Suprapubic skin (tissue), 4 donors: ENCODE data around the gene COX20.

Experiments
- EP300 ChIP-seq: sonication (generic); formaldehyde crosslinking; IDR thresholded peaks from one replicate; pipeline ENCODE4 v1.6.1; 2017; ENCODE audit warnings: antibody characterized with exemption
- POLR2A ChIP-seq, 2 donors: fragments of 450-650 bp; IDR thresholded peaks; one replicate each; pipeline ENCODE4 v1.6.1; 2017; ENCODE audit warnings: antibody characterized with exemption in 2 of 2, mild to moderate bottlenecking in 2 of 2, moderate library complexity in 2 of 2
- POLR2AphosphoS5 ChIP-seq, 3 donors: sonication (generic); formaldehyde crosslinking; IDR thresholded peaks; one replicate each; pipeline ENCODE4 v1.6.1; 2017; ENCODE audit warnings: antibody characterized with exemption in 3 of 3
- TF ChIP-seq, protein P1 (sequence below), 2 donors: fragments of 200-600 bp in 1 of 2; fragments of 450-650 bp in 1 of 2; sonication (generic) in 1 of 2; IDR thresholded peaks; one replicate each; pipeline ENCODE4 v1.5.1; 2016 to 2019; ENCODE audit warnings: antibody characterized with exemption in 2 of 2, mild to moderate bottlenecking in 1 of 2, moderate library complexity in 1 of 2

DNA sequence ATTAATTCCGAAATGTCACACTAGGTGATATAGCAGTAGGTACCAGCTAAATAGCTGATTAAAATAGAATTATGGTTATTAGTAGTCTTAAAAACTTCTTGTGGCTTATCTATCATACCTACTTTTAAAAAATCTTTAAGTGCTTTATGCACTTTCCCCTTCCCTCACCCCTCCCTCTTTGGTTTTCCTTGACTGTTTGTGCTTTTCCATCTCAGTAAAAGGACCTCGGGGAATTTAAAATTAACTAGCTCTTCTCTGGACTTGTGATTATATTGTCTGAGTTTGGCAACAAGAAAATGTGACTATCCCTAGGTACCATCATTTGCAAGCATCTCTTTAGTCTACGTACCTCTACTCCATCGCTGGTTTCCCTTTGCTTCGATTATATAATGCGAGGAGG, 11.2 kb downstream of the COX20 start:
- TF ChIP-seq POLR2A (IDR thresholded peaks at IDR 0.05), result no peak
- TF ChIP-seq, protein P1, sequence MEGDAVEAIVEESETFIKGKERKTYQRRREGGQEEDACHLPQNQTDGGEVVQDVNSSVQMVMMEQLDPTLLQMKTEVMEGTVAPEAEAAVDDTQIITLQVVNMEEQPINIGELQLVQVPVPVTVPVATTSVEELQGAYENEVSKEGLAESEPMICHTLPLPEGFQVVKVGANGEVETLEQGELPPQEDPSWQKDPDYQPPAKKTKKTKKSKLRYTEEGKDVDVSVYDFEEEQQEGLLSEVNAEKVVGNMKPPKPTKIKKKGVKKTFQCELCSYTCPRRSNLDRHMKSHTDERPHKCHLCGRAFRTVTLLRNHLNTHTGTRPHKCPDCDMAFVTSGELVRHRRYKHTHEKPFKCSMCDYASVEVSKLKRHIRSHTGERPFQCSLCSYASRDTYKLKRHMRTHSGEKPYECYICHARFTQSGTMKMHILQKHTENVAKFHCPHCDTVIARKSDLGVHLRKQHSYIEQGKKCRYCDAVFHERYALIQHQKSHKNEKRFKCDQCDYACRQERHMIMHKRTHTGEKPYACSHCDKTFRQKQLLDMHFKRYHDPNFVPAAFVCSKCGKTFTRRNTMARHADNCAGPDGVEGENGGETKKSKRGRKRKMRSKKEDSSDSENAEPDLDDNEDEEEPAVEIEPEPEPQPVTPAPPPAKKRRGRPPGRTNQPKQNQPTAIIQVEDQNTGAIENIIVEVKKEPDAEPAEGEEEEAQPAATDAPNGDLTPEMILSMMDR (IDR thresholded peaks at IDR 0.05), result no peak
- no peak for TF ChIP-seq POLR2AphosphoS5 (IDR thresholded peaks at IDR 0.05)
- TF ChIP-seq EP300, result no peak
